ENCODE measurements around the gene KRTAP5-4.

- TF ChIP-seq CTCF (IDR thresholded peaks at IDR 0.05) (no peak), POLR2A (IDR thresholded peaks at IDR 0.05) (no peak)
Observed at GRCh38 chr11:1642288-1643145, 20.6 kb upstream of the KRTAP5-4 start.

Measured in testis (tissue), 2 donors.